ENCODE measurements around the gene KHDC1.
"Not testable (repeated sequence)": the region's sequence is repeated elsewhere in the genome, so short reads cannot be mapped to it uniquely, and the experiment has no call there.

The KHDC1 gene

GRCh38 chr6:73225396-73225795 is 37.6 kb downstream of the KHDC1 start, which contains the start of gene KHDC1L:
Gene KHDC1L, minus strand, starts transcription at chr6:73225496. Its CDS starts 88 bp downstream, at chr6:73225408.
- FAIRE-seq (no peak), DNase-seq (ENCODE audit: insufficient read length, low spot score) (no peak)
- TF ChIP-seq POLR2A (IDR thresholded peaks at IDR 0.05; ENCODE audit: low read depth, low read length), result no peak

- TF ChIP-seq POLR2A (IDR thresholded peaks at IDR 0.05; ENCODE audit: low read depth, low read length), result no peak
- DNase-seq (ENCODE audit: insufficient read length, low spot score), result no peak
- no peak for FAIRE-seq
These were observed 46.1 kb downstream of the KHDC1 start for GRCh38 chr6:73216859-73217258.

GRCh38 chr6:73209117-73209516 is 53.9 kb downstream of the KHDC1 start:
- FAIRE-seq (no peak), DNase-seq (ENCODE audit: insufficient read length, low spot score) (no peak)
- TF ChIP-seq POLR2A (IDR thresholded peaks at IDR 0.05; ENCODE audit: low read depth, low read length), result no peak

GRCh38 chr6:73207221-73207837 is 55.7 kb downstream of the KHDC1 start:
- no peak for FAIRE-seq
- TF ChIP-seq POLR2A (IDR thresholded peaks at IDR 0.05; ENCODE audit: low read depth, low read length), result no peak

GRCh38 chr6:73204252-73204651 is 58.7 kb downstream of the KHDC1 start:
- TF ChIP-seq POLR2A (IDR thresholded peaks at IDR 0.05; ENCODE audit: low read depth, low read length), result no peak
- DNase-seq (ENCODE audit: insufficient read length, low spot score) (no peak), FAIRE-seq (no peak)

More at GRCh38 chr6:73207221-73207837, 55.7 kb downstream of the KHDC1 start:
- no peak for DNase-seq (ENCODE audit: insufficient read length, low spot score)

GRCh38 chr6:73203098-73203497 is 59.9 kb downstream of the KHDC1 start:
- DNase-seq (ENCODE audit: insufficient read length, low spot score) (no peak), FAIRE-seq (peak; percentile 15)
- TF ChIP-seq POLR2A (IDR thresholded peaks at IDR 0.05; ENCODE audit: low read depth, low read length), result no peak

- FAIRE-seq (peak; percentile 55), DNase-seq (ENCODE audit: insufficient read length, low spot score) (peak; percentile 29)
- TF ChIP-seq POLR2A (IDR thresholded peaks at IDR 0.05; ENCODE audit: low read depth, low read length), result no peak
These were observed 62.3 kb downstream of the KHDC1 start for GRCh38 chr6:73200735-73201134.

- FAIRE-seq (no peak), DNase-seq (ENCODE audit: insufficient read length, low spot score) (no peak)
- no peak for TF ChIP-seq POLR2A (IDR thresholded peaks at IDR 0.05; ENCODE audit: low read depth, low read length)
These were observed 62.7 kb downstream of the KHDC1 start for GRCh38 chr6:73200247-73200646.

GRCh38 chr6:73194744-73195143 is 68.3 kb downstream of the KHDC1 start:
- FAIRE-seq (no peak), DNase-seq (ENCODE audit: insufficient read length, low spot score) (no peak)
- TF ChIP-seq POLR2A (IDR thresholded peaks at IDR 0.05; ENCODE audit: low read depth, low read length), result no peak

- DNase-seq (ENCODE audit: insufficient read length, low spot score); FAIRE-seq: not testable (repeated sequence)
These were observed 69.7 kb downstream of the KHDC1 start for GRCh38 chr6:73193302-73193701.
